Measurements from ENCODE around the gene CAB39L.

Gene CAB39L

GRCh38 chr13:49421391-49421790 lies 22.5 kb downstream of the CAB39L start:
- Histone ChIP-seq H3K9me3 (no peaks in the 10 kb centered on the region), H3K36me3 (no peaks in the 10 kb centered on the region), H3K4me1 (no peaks in the 10 kb centered on the region), H3K27me3 (no peaks in the 10 kb centered on the region), H3K4me3 (ENCODE audit: low read depth, low read length) (no peak overlapping the region)
- TF ChIP-seq CTCF (IDR thresholded peaks at IDR 0.05; ENCODE audit: low read depth, low read length), result peak; percentile 40
- DNase-seq, result peak; percentile 33

GRCh38 chr13:49419276-49419675 lies 24.6 kb downstream of the CAB39L start:
- no peak overlapping the region for H3K4me3 ChIP-seq (ENCODE audit: low read depth, low read length)
- no peak for TF ChIP-seq CTCF (IDR thresholded peaks at IDR 0.05; ENCODE audit: low read depth, low read length)
- no peaks in the 10 kb centered on the region for H3K9me3 ChIP-seq
- no peak for DNase-seq
- H3K27me3 ChIP-seq, result no peaks in the 10 kb centered on the region
- H3K4me1 ChIP-seq, result no peaks in the 10 kb centered on the region
- H3K36me3 ChIP-seq, result no peaks in the 10 kb centered on the region

DNA sequence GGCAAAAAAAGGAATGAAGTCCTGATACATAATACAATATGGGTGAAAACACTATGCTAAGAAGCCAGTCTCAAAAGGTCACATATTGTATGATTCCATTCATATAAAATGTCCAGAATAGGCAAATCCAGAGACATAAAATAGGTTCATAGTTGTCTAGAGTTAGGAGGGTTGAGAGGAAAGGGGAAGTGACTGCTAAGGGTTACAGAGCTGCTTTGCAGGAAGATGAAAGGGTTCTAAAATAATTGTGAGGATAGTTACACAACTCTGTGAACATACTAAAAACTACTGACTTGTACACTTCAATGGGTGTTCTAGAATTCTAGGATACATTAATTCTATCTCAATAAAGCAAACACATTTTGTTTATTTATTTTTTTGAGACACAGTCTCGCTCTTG lies 25.7 kb downstream of the CAB39L start:
- no peak for DNase-seq
- no peaks in the 10 kb centered on the region for H3K36me3 ChIP-seq
- no peaks in the 10 kb centered on the region for H3K4me1 ChIP-seq
- H3K9me3 ChIP-seq, result no peaks in the 10 kb centered on the region
- no peak overlapping the region for H3K4me3 ChIP-seq (ENCODE audit: low read depth, low read length)
- no peak for TF ChIP-seq CTCF (IDR thresholded peaks at IDR 0.05; ENCODE audit: low read depth, low read length)
- no peaks in the 10 kb centered on the region for H3K27me3 ChIP-seq

DNA sequence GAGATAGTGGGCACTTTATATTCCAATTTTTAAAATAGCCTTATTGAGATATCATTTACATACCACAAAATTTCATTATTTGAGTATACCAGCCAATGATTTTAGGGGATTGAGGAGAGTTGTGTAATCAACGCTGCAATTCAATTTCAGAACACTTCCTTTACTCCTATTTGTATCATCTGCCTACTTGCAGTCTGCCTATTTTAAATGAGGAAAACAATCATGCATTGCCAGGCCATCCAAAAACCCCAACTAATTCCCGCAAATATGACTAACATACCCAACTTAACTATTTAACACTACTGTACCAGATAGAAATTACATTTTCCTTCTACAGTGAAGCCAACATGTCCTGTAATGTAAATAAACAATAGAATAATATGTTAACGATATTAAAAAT lies 26.7 kb downstream of the CAB39L start:
- Histone ChIP-seq H3K36me3 (no peaks in the 10 kb centered on the region), H3K4me3 (ENCODE audit: low read depth, low read length) (no peak overlapping the region), H3K27me3 (no peaks in the 10 kb centered on the region), H3K9me3 (no peaks in the 10 kb centered on the region), H3K4me1 (no peaks in the 10 kb centered on the region)
- DNase-seq, result no peak
- TF ChIP-seq CTCF (IDR thresholded peaks at IDR 0.05; ENCODE audit: low read depth, low read length), result no peak

GRCh38 chr13:49412749-49413148 lies 31.1 kb downstream of the CAB39L start:
- no peaks in the 10 kb centered on the region for H3K27me3 ChIP-seq
- H3K4me3 ChIP-seq (ENCODE audit: low read depth, low read length), result no peak overlapping the region
- H3K36me3 ChIP-seq, result no peaks in the 10 kb centered on the region
- no peaks in the 10 kb centered on the region; the same call in 1 of the 2 replicates for H3K9me3 ChIP-seq
- no peak for TF ChIP-seq CTCF (IDR thresholded peaks at IDR 0.05; ENCODE audit: low read depth, low read length)
- DNase-seq, result no peak
- no peaks in the 10 kb centered on the region for H3K4me1 ChIP-seq

DNA sequence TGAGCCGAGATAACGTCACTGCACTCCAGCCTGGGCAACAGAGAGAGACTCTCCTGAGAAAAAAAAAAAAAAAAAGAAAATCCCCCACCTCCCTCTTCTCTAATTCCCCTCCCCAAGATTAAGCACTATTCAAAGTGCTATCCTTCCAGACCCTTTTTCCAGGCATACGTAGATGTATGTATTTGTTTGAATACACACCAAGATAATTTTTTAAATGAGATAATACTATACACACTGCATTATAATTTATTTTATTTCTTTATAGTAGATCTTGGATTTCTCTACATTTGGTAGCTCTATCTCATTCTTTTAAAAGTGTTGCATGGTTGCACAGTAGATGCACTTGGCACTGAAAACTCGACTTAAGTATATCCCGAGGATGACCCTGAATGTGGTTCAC lies 32.5 kb downstream of the CAB39L start:
- Histone ChIP-seq H3K36me3 (no peaks in the 10 kb centered on the region), H3K27me3 (no peaks in the 10 kb centered on the region), H3K4me3 (ENCODE audit: low read depth, low read length) (no peak overlapping the region), H3K9me3 (no peaks in the 10 kb centered on the region; the same call in 1 of the 2 replicates), H3K4me1 (no peaks in the 10 kb centered on the region)
- no peak for TF ChIP-seq CTCF (IDR thresholded peaks at IDR 0.05; ENCODE audit: low read depth, low read length)
- no peak for DNase-seq

Measured in BE2C (cell line).